CD8-positive, alpha-beta memory T cell (primary cell): ENCODE measurements around the gene FERMT3. TPM values are rescaled to one million over a fixed set of nuclear protein-coding genes. Genes with fewer than 3 reads are reported as not detected.

ENCODE experiments used
- CTCF ChIA-PET: fragments of 350-600 bp; sonication (Branson Sonifier 250); formaldehyde crosslinking; loops from one replicate; lab custom pipeline; 2021; ENCODE audit warnings: antibody characterized with exemption; lab: Charles Lee
- POLR2A ChIA-PET: fragments of 350-600 bp; sonication (Branson Sonifier 250); formaldehyde crosslinking; loops from one replicate; lab custom pipeline; 2021; ENCODE audit warnings: antibody characterized with exemption; lab: Charles Lee
- DNase-seq, 5 donors: peaks; one replicate each; pipeline versions ENCODE4 v3.0.0 to v3.0.0-alpha.2; 2020 to 2022; ENCODE audit warnings: mixed read lengths in 1 of 5
- H3K27ac ChIP-seq: one replicate; pipeline ENCODE4 v1.7.0; 2013; ENCODE audit warnings: low read depth, mild to moderate bottlenecking, low read length, moderate library complexity
- H3K27me3 ChIP-seq: 2 replicates; pipeline ENCODE4 v1.7.0; 2013; ENCODE audit warnings: low read length, mild to moderate bottlenecking; ENCODE audit not compliant: insufficient read depth, poor library complexity, severe bottlenecking
- H3K36me3 ChIP-seq: 2 replicates; pipeline ENCODE4 v1.7.0; 2013; ENCODE audit warnings: mild to moderate bottlenecking, low read length, moderate library complexity; ENCODE audit not compliant: insufficient read depth
- H3K4me1 ChIP-seq: 2 replicates; pipeline ENCODE4 v1.7.0; 2013; ENCODE audit warnings: mild to moderate bottlenecking, low read length, moderate library complexity; ENCODE audit not compliant: insufficient read depth
- H3K4me3 ChIP-seq: 2 replicates; pipeline ENCODE4 v1.7.0; 2013; ENCODE audit warnings: mild to moderate bottlenecking, low read length
- H3K9me3 ChIP-seq: 2 replicates; pipeline ENCODE4 v1.7.0; 2013; ENCODE audit warnings: mild to moderate bottlenecking, low read length
- H3K27ac Mint-ChIP-seq, 8 donors: one replicate each; pipeline ENCODE4 v1.8.0; 2020 to 2021; ENCODE audit warnings: mixed read lengths in 8 of 8, mild to moderate bottlenecking in 6 of 8, inconsistent platforms in 3 of 8, moderate library complexity in 3 of 8
- H3K27me3 Mint-ChIP-seq, 2 donors: one replicate each; pipeline ENCODE4 v1.8.0; 2020 to 2021; ENCODE audit warnings: mixed read lengths in 2 of 2, mild to moderate bottlenecking in 1 of 2, moderate library complexity in 1 of 2
- H3K36me3 Mint-ChIP-seq, 3 donors: one replicate each; pipeline ENCODE4 v1.8.0; 2020 to 2021; ENCODE audit warnings: mixed read lengths in 3 of 3, inconsistent platforms in 1 of 3, mild to moderate bottlenecking in 1 of 3
- H3K4me1 Mint-ChIP-seq, 3 donors: one replicate each; pipeline ENCODE4 v1.8.0; 2020 to 2021; ENCODE audit warnings: mixed read lengths in 3 of 3, inconsistent platforms in 1 of 3, mild to moderate bottlenecking in 1 of 3
- H3K4me3 Mint-ChIP-seq, 7 donors: one replicate each; pipeline ENCODE4 v1.8.0; 2020 to 2021; ENCODE audit warnings: mixed read lengths in 7 of 7, mild to moderate bottlenecking in 6 of 7, moderate library complexity in 4 of 7, inconsistent platforms in 2 of 7
- H3K9me3 Mint-ChIP-seq, 5 donors: one replicate each; pipeline ENCODE4 v1.8.0; 2020 to 2022; ENCODE audit warnings: mixed read lengths in 5 of 5, mild to moderate bottlenecking in 3 of 5, moderate library complexity in 2 of 5, inconsistent platforms in 1 of 5
- polyA plus RNA-seq: library from polyadenylated mRNA; unstranded; fragments of 300-500 nt; fragmentation: Illumina TruSeq; gene quantifications from one replicate; pipeline ENCODE4 v1.2.3, GENCODE V29; 2021
- total RNA-seq, 2 experiments: library from RNA; stranded (reverse); gene quantifications; one replicate each; pipeline ENCODE4 v1.2.3, GENCODE V29; 2021

The FERMT3 gene
- total and polyA plus RNA-seq, 3 experiments from 2014 or later, result 205 to 213 (median 206) TPM

- Histone ChIP-seq H3K27ac (no peak overlapping the region), H3K4me3 (no peak overlapping the region), H3K9me3 (no peaks in the 10 kb centered on the region), H3K27me3 (no peaks in the 10 kb centered on the region), H3K36me3 (peaks cover 34% of the 10 kb centered on the region), H3K4me1 (no peaks in the 10 kb centered on the region)
- Mint-ChIP-seq H3K4me3 (no peak overlapping the region), H3K27ac (peak overlapping the region in 3 of 8 donors; percentile 24 to 50 (median 50)), H3K36me3 (peaks cover 8 to 70% (median 10%) of the 10 kb centered on the region in 3 donors), H3K27me3 (peaks cover 0 to 1% of the 10 kb centered on the region in 2 donors), H3K9me3 (no peaks in the 10 kb centered on the region), H3K4me1 (peaks cover 10 to 18% (median 11%) of the 10 kb centered on the region in 3 donors)
- peak in 1 of 5 donors; percentile 29 for DNase-seq
- POLR2A ChIA-PET, result interaction anchor here (0.5 to 1.0 kb wide), 2 partner anchors 10 to 33 kb away, joined by 5 to 6 read pairs; partner anchors contain the start of gene FERMT3
- CTCF ChIA-PET, result interaction anchor here (1.1 to 12.0 kb wide), 3 partner anchors 11 to 88 kb away, joined by 6 to 143 read pairs (median 7); partner anchors contain the start of gene FERMT3
Observed at GRCh38 chr11:64216879-64217278, 10.4 kb downstream of the FERMT3 start.

GRCh38 chr11:64218628-64219353 is 12.3 kb downstream of the FERMT3 start:
- no peaks in the 10 kb centered on the region for H3K4me1 ChIP-seq
- H3K9me3 ChIP-seq, result no peaks in the 10 kb centered on the region
- POLR2A ChIA-PET, result interaction anchor here (0.6 kb wide), 2 partner anchors 15 to 1784 kb away, joined by 3 read pairs; no protein-coding TSS in a partner anchor
- H3K4me1 Mint-ChIP-seq, result peaks cover 5 to 8% (median 5%) of the 10 kb centered on the region in 3 donors
- no peak for DNase-seq
- peaks cover 0 to 1% of the 10 kb centered on the region in 2 donors for H3K27me3 Mint-ChIP-seq
- H3K4me3 Mint-ChIP-seq, result no peak overlapping the region
- CTCF ChIA-PET, result interaction anchor here (1.8 to 12.0 kb wide), 3 partner anchors 8 to 82 kb away, joined by 4 to 143 read pairs (median 4); partner anchors contain the start of gene FERMT3
- peaks cover 28% of the 10 kb centered on the region for H3K36me3 ChIP-seq
- H3K27ac Mint-ChIP-seq, result peak overlapping the region in 5 of 8 donors; percentile 22 to 88 (median 57)
- no peaks in the 10 kb centered on the region for H3K27me3 ChIP-seq
- peaks cover 6 to 66% (median 7%) of the 10 kb centered on the region in 3 donors for H3K36me3 Mint-ChIP-seq
- H3K9me3 Mint-ChIP-seq, result no peaks in the 10 kb centered on the region
- no peak overlapping the region for H3K27ac ChIP-seq
- no peak overlapping the region for H3K4me3 ChIP-seq

- peaks cover 32% of the 10 kb centered on the region for H3K36me3 ChIP-seq
- no peak overlapping the region for H3K4me3 ChIP-seq
- no peak overlapping the region for H3K4me3 Mint-ChIP-seq
- no peak overlapping the region for H3K27ac ChIP-seq
- DNase-seq, result no peak
- H3K27me3 Mint-ChIP-seq, result peaks cover 0 to 1% of the 10 kb centered on the region in 2 donors
- peak overlapping the region in 1 of 8 donors; percentile 88 for H3K27ac Mint-ChIP-seq
- no peaks in the 10 kb centered on the region for H3K9me3 Mint-ChIP-seq
- H3K36me3 Mint-ChIP-seq, result peaks cover 3 to 62% (median 6%) of the 10 kb centered on the region in 3 donors
- H3K4me1 Mint-ChIP-seq, result peaks cover 5 to 11% (median 5%) of the 10 kb centered on the region in 3 donors
- no peaks in the 10 kb centered on the region for H3K27me3 ChIP-seq
- ChIA-PET CTCF (interaction anchor here (2.1 to 12.0 kb wide), 2 partner anchors 13 to 82 kb away, joined by 4 to 143 read pairs; partner anchors contain the start of gene FERMT3), POLR2A (no interaction called here)
- H3K4me1 ChIP-seq, result no peaks in the 10 kb centered on the region
- H3K9me3 ChIP-seq, result no peaks in the 10 kb centered on the region
Observed at GRCh38 chr11:64219354-64219684, 12.8 kb downstream of the FERMT3 start.

- H3K4me1 ChIP-seq, result no peaks in the 10 kb centered on the region
- Mint-ChIP-seq H3K27me3 (peaks cover 0 to 1% of the 10 kb centered on the region in 2 donors), H3K27ac (peak overlapping the region in 1 of 8 donors; percentile 22), H3K9me3 (no peaks in the 10 kb centered on the region), H3K36me3 (peaks cover 3 to 59% (median 6%) of the 10 kb centered on the region in 3 donors), H3K4me3 (no peak overlapping the region), H3K4me1 (peaks cover 5 to 13% (median 5%) of the 10 kb centered on the region in 3 donors)
- ChIA-PET CTCF (interaction anchor here (0.5 to 12.0 kb wide), 2 partner anchors 14 to 1602 kb away, joined by 5 to 143 read pairs; partner anchors contain the start of gene FERMT3), POLR2A (no interaction called here)
- no peaks in the 10 kb centered on the region for H3K27me3 ChIP-seq
- no peak for DNase-seq
- H3K27ac ChIP-seq, result no peak overlapping the region
- H3K36me3 ChIP-seq, result peaks cover 34% of the 10 kb centered on the region
- no peak overlapping the region for H3K4me3 ChIP-seq
- no peaks in the 10 kb centered on the region for H3K9me3 ChIP-seq
Observed at GRCh38 chr11:64219755-64220154, 13.2 kb downstream of the FERMT3 start.

DNA sequence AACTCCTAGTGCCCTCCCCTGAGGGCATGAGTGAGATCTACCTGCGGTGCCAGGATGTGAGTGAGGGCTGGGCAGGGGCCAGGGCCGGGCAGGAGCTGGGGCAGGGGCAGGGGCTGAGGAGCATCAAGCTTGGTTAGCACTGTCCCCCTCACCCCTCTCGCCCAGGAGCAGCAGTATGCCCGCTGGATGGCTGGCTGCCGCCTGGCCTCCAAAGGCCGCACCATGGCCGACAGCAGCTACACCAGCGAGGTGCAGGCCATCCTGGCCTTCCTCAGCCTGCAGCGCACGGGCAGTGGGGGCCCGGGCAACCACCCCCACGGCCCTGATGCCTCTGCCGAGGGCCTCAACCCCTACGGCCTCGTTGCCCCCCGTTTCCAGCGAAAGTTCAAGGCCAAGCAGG is 13.8 kb downstream of the FERMT3 start:
- Histone ChIP-seq H3K9me3 (no peaks in the 10 kb centered on the region), H3K27ac (no peak overlapping the region), H3K27me3 (no peaks in the 10 kb centered on the region), H3K36me3 (peaks cover 34% of the 10 kb centered on the region), H3K4me1 (peaks cover 4% of the 10 kb centered on the region), H3K4me3 (no peak overlapping the region)
- DNase-seq, result no peak
- H3K4me1 Mint-ChIP-seq, result peaks cover under 1 to 18% (median 8%) of the 10 kb centered on the region in 3 donors
- peak overlapping the region in 1 of 8 donors; percentile 22 for H3K27ac Mint-ChIP-seq
- H3K9me3 Mint-ChIP-seq, result no peaks in the 10 kb centered on the region
- POLR2A ChIA-PET, result no interaction called here
- CTCF ChIA-PET, result interaction anchor here (0.5 to 12.0 kb wide), 2 partner anchors 14 to 1602 kb away, joined by 5 to 143 read pairs; partner anchors contain the start of gene FERMT3
- no peak overlapping the region for H3K4me3 Mint-ChIP-seq
- no peaks in the 10 kb centered on the region for H3K27me3 Mint-ChIP-seq
- H3K36me3 Mint-ChIP-seq, result peaks cover under 1 to 54% (median 2%) of the 10 kb centered on the region in 3 donors

- ChIA-PET POLR2A (no interaction called here), CTCF (interaction anchor here (1.6 to 12.0 kb wide), 2 partner anchors 15 to 80 kb away, joined by 3 to 143 read pairs; partner anchors contain the start of genes CATSPERZ and FERMT3)
- H3K27ac Mint-ChIP-seq, result peak overlapping the region in 1 of 8 donors; percentile 52
- peaks cover 34% of the 10 kb centered on the region for H3K36me3 ChIP-seq
- H3K4me1 ChIP-seq, result peaks cover 9% of the 10 kb centered on the region
- H3K9me3 Mint-ChIP-seq, result no peaks in the 10 kb centered on the region
- DNase-seq, result no peak
- H3K9me3 ChIP-seq, result no peaks in the 10 kb centered on the region
- H3K27me3 Mint-ChIP-seq, result no peaks in the 10 kb centered on the region
- H3K4me1 Mint-ChIP-seq, result peaks cover 0 to 23% (median 10%) of the 10 kb centered on the region in 3 donors
- H3K36me3 Mint-ChIP-seq, result peaks cover 0 to 52% (median 2%) of the 10 kb centered on the region in 3 donors
- H3K27ac ChIP-seq, result no peak overlapping the region
- H3K4me3 Mint-ChIP-seq, result no peak overlapping the region
- no peaks in the 10 kb centered on the region for H3K27me3 ChIP-seq
- no peak overlapping the region for H3K4me3 ChIP-seq
Observed at GRCh38 chr11:64220798-64221197, 14.3 kb downstream of the FERMT3 start.

DNA sequence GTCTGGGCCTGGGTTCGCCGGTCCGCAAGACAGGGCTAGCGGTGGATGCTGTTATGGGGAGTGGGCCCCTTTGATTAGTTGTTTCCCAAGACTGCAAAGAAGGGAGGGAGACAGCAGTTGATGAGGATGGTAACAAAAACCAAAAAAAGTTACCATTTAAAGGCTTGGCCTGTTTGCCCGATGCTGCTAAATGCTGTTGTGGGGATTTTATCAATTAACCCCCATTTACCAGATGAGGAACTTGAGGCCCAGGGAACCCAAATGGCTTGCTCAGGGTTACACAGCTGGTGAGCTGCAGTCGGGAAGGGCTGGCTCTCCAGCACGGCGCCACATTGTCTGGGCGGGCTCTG is 16.1 kb downstream of the FERMT3 start:
- peak overlapping the region in 1 of 8 donors; percentile 33 for H3K27ac Mint-ChIP-seq
- no peaks in the 10 kb centered on the region for H3K27me3 ChIP-seq
- ChIA-PET CTCF (interaction anchor here (12.0 kb wide), 1 partner anchor 16 kb away, joined by 143 read pairs; the partner anchor contains the start of gene FERMT3), POLR2A (interaction anchor here (0.6 to 6.2 kb wide), 2 partner anchors 9 to 17 kb away, joined by 3 to 69 read pairs; partner anchors contain the start of gene FERMT3)
- H3K27ac ChIP-seq, result no peak overlapping the region
- H3K36me3 ChIP-seq, result peaks cover 34% of the 10 kb centered on the region
- DNase-seq, result no peak
- peaks cover 0 to 49% (median 2%) of the 10 kb centered on the region in 3 donors for H3K36me3 Mint-ChIP-seq
- H3K4me1 ChIP-seq, result peaks cover 20% of the 10 kb centered on the region
- H3K4me3 Mint-ChIP-seq, result no peak overlapping the region
- H3K4me1 Mint-ChIP-seq, result peaks cover 11 to 34% (median 18%) of the 10 kb centered on the region in 3 donors
- no peaks in the 10 kb centered on the region for H3K27me3 Mint-ChIP-seq
- no peaks in the 10 kb centered on the region for H3K9me3 ChIP-seq
- H3K4me3 ChIP-seq, result no peak overlapping the region
- H3K9me3 Mint-ChIP-seq, result no peaks in the 10 kb centered on the region
